Measurements from ENCODE around the gene C11orf52. TPM values are rescaled to one million over a fixed set of nuclear protein-coding genes. Genes with fewer than 3 reads are reported as not detected.

C11orf52 gene
- total and polyA plus RNA-seq, 2 of the 13 experiments (the other 11 are each of a cell fraction or from before 2014, with no cell fraction given): 7.4 to 11.0 TPM

- TF ChIP-seq ZNF350 (CRISPR knock-in tag; IDR thresholded peaks at IDR 0.05; ENCODE audit: borderline replicate concordance, low read depth) (peak; percentile 94), GZF1 (CRISPR knock-in tag; IDR thresholded peaks at IDR 0.05) (peak; percentile 82), ZUFSP (CRISPR knock-in tag; IDR thresholded peaks at IDR 0.05; ENCODE audit: borderline replicate concordance) (no peak), ZNF124 (CRISPR knock-in tag; IDR thresholded peaks at IDR 0.05) (peak; percentile 60; the same call in 1 of the 2 replicates), ZNF619 (CRISPR knock-in tag; IDR thresholded peaks at IDR 0.05) (peak; percentile 26; the same call in 1 of the 2 replicates), ZNF343 (CRISPR knock-in tag; IDR thresholded peaks at IDR 0.05) (no peak), HMGXB3 (CRISPR knock-in tag; IDR thresholded peaks at IDR 0.05; ENCODE audit: borderline replicate concordance) (peak; percentile 77), ZNF207 (IDR thresholded peaks at IDR 0.05; ENCODE audit: borderline replicate concordance) (no peak), ZNF850 (CRISPR knock-in tag; conservative IDR thresholded peaks at IDR 0.05) (no peak), XRCC5 (optimal IDR thresholded peaks at IDR 0.05; ENCODE audit: low read length) (peak; percentile 95), TAF1 (CRISPR knock-in tag; IDR thresholded peaks at IDR 0.05) (no peak; the same call in 1 of the 2 replicates), CBFB (CRISPR knock-in tag; IDR thresholded peaks at IDR 0.05) (no peak), SSRP1 (CRISPR knock-in tag; IDR thresholded peaks at IDR 0.05) (no peak), ZFAT (CRISPR knock-in tag; conservative IDR thresholded peaks at IDR 0.05) (no peak), ZNF441 (CRISPR knock-in tag; IDR thresholded peaks at IDR 0.05; ENCODE audit: borderline replicate concordance) (peak; percentile 22; the same call in 1 of the 2 replicates), ZNF430 (CRISPR knock-in tag; IDR thresholded peaks at IDR 0.05) (peak; percentile 86; the same call in 1 of the 2 replicates), ZNF572 (CRISPR knock-in tag; IDR thresholded peaks at IDR 0.05) (peak; percentile 75; the same call in 1 of the 2 replicates), MIER2 (CRISPR knock-in tag; IDR thresholded peaks at IDR 0.05) (peak; percentile 60), HHEX (CRISPR knock-in tag; IDR thresholded peaks at IDR 0.05) (0 out of 2 replicates have a peak, but pooled peaks have one; percentile 15), POGK (CRISPR knock-in tag; conservative IDR thresholded peaks at IDR 0.05) (peak; percentile 83; the same call in 1 of the 2 replicates), ZNF317 (CRISPR knock-in tag; IDR thresholded peaks at IDR 0.05) (peak; percentile 55; the same call in 1 of the 2 replicates), POLR2G (IDR thresholded peaks at IDR 0.05; ENCODE audit: low read depth, low read length) (peak; percentile 80)
Observed at GRCh38 chr11:111878849-111879636, 39.7 kb upstream of the C11orf52 start, which contains the start of the genes CFAP68 and FDXACB1 (continued).
